ENCODE data around the gene HCN3. TPM values are rescaled to one million over a fixed set of nuclear protein-coding genes. Genes with fewer than 3 reads are reported as not detected.

The HCN3 gene
- total RNA-seq (2022; extraction: Qiagen RNA extraction), result 3.1 to 5.7 TPM (median 5.4 TPM) in 5 replicates

GRCh38 chr1:155277070-155277901, at the start of gene HCN3:
TSS of gene HCN3 (plus strand) at chr1:155277463. CDS start at chr1:155277591, 128 bp downstream.

GRCh38 chr1:155255243-155256007, 21.8 kb upstream of the HCN3 start, which contains the start of gene ENTREP3:
TSS of gene ENTREP3 (minus strand) at chr1:155255483. CDS start at chr1:155254877, 606 bp downstream.

GRCh38 chr1:155261852-155262673, 15.2 kb upstream of the HCN3 start, which contains the start of gene SCAMP3:
TSS of gene SCAMP3 (minus strand) at chr1:155262360. CDS start at chr1:155262151, 209 bp downstream.

GRCh38 chr1:155273343-155274245, 3.7 kb upstream of the HCN3 start, which contains the start of gene CLK2:
TSS of gene CLK2 (minus strand) at chr1:155273504. CDS start at chr1:155270977, 2,527 bp downstream.

GRCh38 chr1:155301342-155301841, 24.1 kb downstream of the HCN3 start, which contains the start of gene PKLR:
TSS of gene PKLR (minus strand) at chr1:155301438. CDS start at chr1:155301395, 43 bp downstream.

DNA sequence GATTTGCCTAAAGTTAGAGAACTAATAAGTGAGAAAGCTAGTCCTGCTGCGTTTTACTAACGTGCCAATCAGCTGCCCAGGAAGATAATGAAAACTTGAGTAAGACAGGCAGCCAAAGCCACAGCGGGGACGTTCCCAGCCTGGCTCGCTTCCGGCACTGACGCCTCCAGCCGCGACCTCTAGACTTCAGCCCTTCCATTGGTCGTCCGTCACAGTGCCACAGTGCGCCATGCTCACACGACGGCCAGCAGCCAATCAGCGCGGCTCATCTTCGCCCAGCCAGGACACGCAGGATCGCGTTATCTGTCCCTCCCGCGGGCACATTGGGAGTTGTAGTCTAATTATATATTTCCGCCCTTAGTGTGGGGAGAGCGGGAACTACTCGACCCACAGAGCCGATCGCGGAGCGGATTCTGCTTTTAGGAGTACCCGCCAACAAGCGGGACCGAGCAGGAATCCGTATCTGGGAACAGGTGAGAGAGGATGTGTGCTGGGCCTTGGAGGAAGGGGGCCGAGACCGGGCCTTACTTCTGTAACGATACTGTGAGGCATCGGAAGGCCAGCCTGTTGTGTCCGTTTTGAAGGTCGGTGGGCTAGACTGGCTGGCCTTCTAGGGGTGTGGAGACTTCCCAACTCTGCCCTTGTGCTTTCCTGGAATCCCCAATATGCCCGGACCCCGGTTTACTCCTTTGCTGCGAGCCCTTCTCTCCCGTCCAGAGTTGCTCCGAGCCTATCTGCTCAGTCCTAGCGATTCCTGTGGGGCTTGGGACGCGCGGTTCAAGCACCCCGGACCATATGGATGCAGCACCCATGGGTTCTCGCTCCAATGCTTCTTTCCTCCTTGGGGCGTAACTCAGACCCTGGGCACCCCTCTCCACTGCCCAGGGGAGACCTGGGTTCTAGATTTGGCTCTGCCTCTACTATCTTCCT, 31.5 kb downstream of the HCN3 start, which contains the start of gene FDPS:
TSS of gene FDPS (plus strand) at position 374 of the 930 bp plus-strand sequence. CDS start 924 bp downstream, outside the sequence.

DNA sequence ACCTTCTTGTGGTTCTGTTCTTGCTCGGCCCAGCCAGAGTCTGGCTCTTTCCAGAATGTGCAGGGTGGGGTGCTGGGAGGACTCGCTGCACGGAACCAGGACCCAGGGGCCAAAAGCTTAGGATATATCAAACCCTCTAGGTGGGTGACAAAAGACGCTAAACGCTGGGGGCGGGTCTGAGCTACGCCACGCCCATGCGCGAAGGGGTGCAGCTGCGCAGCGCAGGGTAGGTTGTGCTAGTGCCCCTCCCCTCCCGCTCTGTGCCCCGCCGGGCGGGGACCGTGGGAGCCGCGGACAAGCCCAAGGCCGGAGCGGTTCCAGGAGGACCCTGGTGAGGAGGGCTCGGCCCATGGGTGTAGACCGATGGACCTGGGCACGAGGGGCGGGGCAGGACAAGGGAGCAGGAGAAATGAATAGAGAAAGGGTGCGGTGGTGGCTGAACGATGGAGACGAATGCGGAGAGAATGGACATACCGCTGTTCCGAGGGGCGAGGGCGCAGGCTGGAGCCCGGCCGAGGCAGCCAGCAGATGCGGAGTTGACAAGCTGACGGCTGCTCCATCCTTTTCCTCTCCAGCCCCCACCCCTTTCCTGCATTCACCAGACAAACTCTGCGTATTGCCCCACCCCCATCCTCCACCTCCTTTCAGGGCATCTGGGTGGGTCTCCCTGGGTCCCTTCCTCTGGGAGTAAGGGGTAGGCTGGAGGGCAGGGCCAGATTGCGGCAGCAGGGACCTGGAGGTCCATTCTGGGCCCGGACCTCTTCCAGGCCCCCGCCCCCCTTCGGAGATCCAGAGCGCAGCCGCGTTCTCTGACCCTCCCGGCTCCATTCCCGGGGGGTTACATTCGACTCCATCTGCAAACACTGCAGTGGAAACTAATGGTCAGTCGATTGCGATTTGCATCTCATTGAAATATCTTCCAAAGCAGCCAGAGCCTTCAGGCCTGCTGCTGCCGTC, 43.7 kb downstream of the HCN3 start, which contains the start of gene RUSC1:
TSS of gene RUSC1 (plus strand) at position 234 of the 957 bp plus-strand sequence. CDS start 880 bp downstream, outside the sequence.

Other genes starting within 250 kb of the HCN3 start
- gene DCST2, start 243.7 kb upstream of the HCN3 start, total RNA-seq (2022; extraction: Qiagen RNA extraction), result 0.30 to 1.1 TPM (median 0.73 TPM) in 5 replicates
- gene DCST1, start 243.6 kb upstream of the HCN3 start, total RNA-seq (2022; extraction: Qiagen RNA extraction), result 0.05 to 0.06 TPM (median 0.06 TPM) in 3 of 5 replicates, not detected in the others
- gene ADAM15, start 226.1 kb upstream of the HCN3 start, total RNA-seq (2022; extraction: Qiagen RNA extraction), result 68.8 to 122 TPM (median 111 TPM) in 5 replicates
- gene EFNA4, start 213.7 kb upstream of the HCN3 start, total RNA-seq (2022; extraction: Qiagen RNA extraction), result 14.0 to 17.2 TPM (median 14.8 TPM) in 5 replicates
- 12.6 to 15.3 TPM (median 13.8 TPM) in 5 replicates for gene EFNA3, start 198.6 kb upstream of the HCN3 start, total RNA-seq (2022; extraction: Qiagen RNA extraction)
- 16.4 to 24.1 TPM (median 18.9 TPM) in 5 replicates for gene EFNA1, start 149.6 kb upstream of the HCN3 start, total RNA-seq (2022; extraction: Qiagen RNA extraction)
- 30.9 to 37.0 TPM (median 32.7 TPM) in 5 replicates for gene SLC50A1, start 141.6 kb upstream of the HCN3 start, total RNA-seq (2022; extraction: Qiagen RNA extraction)
- gene DPM3, start 136.9 kb upstream of the HCN3 start, total RNA-seq (2022; extraction: Qiagen RNA extraction), result 63.4 to 82.2 TPM (median 77.7 TPM) in 5 replicates
- 221 to 270 TPM (median 241 TPM) in 5 replicates for gene KRTCAP2, start 104.2 kb upstream of the HCN3 start, total RNA-seq (2022; extraction: Qiagen RNA extraction)
- gene TRIM46, start 103.6 kb upstream of the HCN3 start, total RNA-seq (2022; extraction: Qiagen RNA extraction), result 1.8 to 2.9 TPM (median 2.5 TPM) in 5 replicates
- gene THBS3, start 69.6 kb upstream of the HCN3 start, total RNA-seq (2022; extraction: Qiagen RNA extraction), result 5.1 to 10.0 TPM (median 7.6 TPM) in 5 replicates
- gene MTX1, start 68.8 kb upstream of the HCN3 start, total RNA-seq (2022; extraction: Qiagen RNA extraction), result 64.1 to 69.8 TPM (median 65.5 TPM) in 5 replicates
- 24.9 to 39.5 TPM (median 37.9 TPM) in 5 replicates for gene ENTREP3, start 22.0 kb upstream of the HCN3 start, total RNA-seq (2022; extraction: Qiagen RNA extraction)
- 92.3 to 126 TPM (median 116 TPM) in 5 replicates for gene SCAMP3, start 15.1 kb upstream of the HCN3 start, total RNA-seq (2022; extraction: Qiagen RNA extraction)
- 14.9 to 27.8 TPM (median 25.9 TPM) in 5 replicates for gene CLK2, start 4.0 kb upstream of the HCN3 start, total RNA-seq (2022; extraction: Qiagen RNA extraction)
- not detected in 5 replicates for gene PKLR, start 24.0 kb downstream of the HCN3 start, total RNA-seq (2022; extraction: Qiagen RNA extraction)
- gene FDPS, start 31.4 kb downstream of the HCN3 start, total RNA-seq (2022; extraction: Qiagen RNA extraction), result 164 to 188 TPM (median 168 TPM) in 5 replicates
- gene RUSC1, start 43.4 kb downstream of the HCN3 start, total RNA-seq (2022; extraction: Qiagen RNA extraction), result 35.2 to 46.8 TPM (median 45.3 TPM) in 5 replicates